OCI-M2 (cell line): ENCODE measurements around the gene SMCO4.

ENCODE experiments used
- DNase-seq: peaks from one replicate; lab custom pipeline; 2025; ENCODE audit not compliant: unreplicated experiment; lab: John Stamatoyannopoulos, UW

Gene SMCO4

GRCh38 chr11:93507517-93507916, 35.7 kb downstream of the SMCO4 start:
- no peak for DNase-seq

GRCh38 chr11:93505703-93506102, 37.5 kb downstream of the SMCO4 start:
- DNase-seq = no peak

GRCh38 chr11:93504110-93505095, 38.8 kb downstream of the SMCO4 start:
- DNase-seq = no peak

GRCh38 chr11:93501856-93502255, 41.3 kb downstream of the SMCO4 start:
- DNase-seq = no peak

- no peak for DNase-seq
These were observed 42.4 kb downstream of the SMCO4 start for GRCh38 chr11:93500759-93501158.

- no peak for DNase-seq
These were observed 44.5 kb downstream of the SMCO4 start for GRCh38 chr11:93498641-93499040.

- DNase-seq = no peak
These were observed 45.0 kb downstream of the SMCO4 start for GRCh38 chr11:93498161-93498560.

- DNase-seq = no peak
These were observed 45.6 kb downstream of the SMCO4 start for GRCh38 chr11:93497596-93497995.

- no peak for DNase-seq
These were observed 48.8 kb downstream of the SMCO4 start for GRCh38 chr11:93494357-93494756.

GRCh38 chr11:93493252-93493897, 49.8 kb downstream of the SMCO4 start:
- no peak for DNase-seq

- DNase-seq = no peak
These were observed 50.5 kb downstream of the SMCO4 start for GRCh38 chr11:93492464-93493251.

GRCh38 chr11:93491973-93492372, 51.2 kb downstream of the SMCO4 start:
- no peak for DNase-seq

GRCh38 chr11:93490996-93491618, 52.1 kb downstream of the SMCO4 start:
- no peak for DNase-seq

GRCh38 chr11:93489841-93490240, 53.4 kb downstream of the SMCO4 start:
- no peak for DNase-seq

GRCh38 chr11:93487032-93487483, 56.1 kb downstream of the SMCO4 start:
- no peak for DNase-seq

- DNase-seq = no peak
These were observed 57.2 kb downstream of the SMCO4 start for GRCh38 chr11:93485983-93486382.

GRCh38 chr11:93484716-93485115, 58.5 kb downstream of the SMCO4 start:
- DNase-seq = no peak

GRCh38 chr11:93482556-93482955, 60.6 kb downstream of the SMCO4 start:
- no peak for DNase-seq

- DNase-seq = no peak
These were observed 61.5 kb downstream of the SMCO4 start for GRCh38 chr11:93481696-93482095.

GRCh38 chr11:93481279-93481678, 61.9 kb downstream of the SMCO4 start:
- no peak for DNase-seq

GRCh38 chr11:93480756-93481155, 62.4 kb downstream of the SMCO4 start:
- no peak for DNase-seq
